ENCODE results near the gene FXR2. TPM values are rescaled to one million over a fixed set of nuclear protein-coding genes. Genes with fewer than 3 reads are reported as not detected.
A peak's percentile ranks its signal among the peaks of the same experiment; 100 is the strongest.

Gene FXR2
- total RNA-seq, 3 donors from 2014 or later = 53.7 to 57.6 (median 54.2) TPM

- H3K4me1 Mint-ChIP-seq (ENCODE audit: low read depth) = peaks cover 11% of the 10 kb centered on the region
- no peak for ATAC-seq
- no peaks in the 10 kb centered on the region for H3K9me3 Mint-ChIP-seq
- H3K36me3 Mint-ChIP-seq (ENCODE audit: insufficient read depth) = peaks cover 34% of the 10 kb centered on the region
- no peak for DNase-seq
- no peak overlapping the region for H3K4me3 Mint-ChIP-seq
- no peaks in the 10 kb centered on the region for H3K27me3 Mint-ChIP-seq (ENCODE audit: low read depth)
Observed at GRCh38 chr17:7588553-7589203, 26.0 kb downstream of the FXR2 start.

DNA sequence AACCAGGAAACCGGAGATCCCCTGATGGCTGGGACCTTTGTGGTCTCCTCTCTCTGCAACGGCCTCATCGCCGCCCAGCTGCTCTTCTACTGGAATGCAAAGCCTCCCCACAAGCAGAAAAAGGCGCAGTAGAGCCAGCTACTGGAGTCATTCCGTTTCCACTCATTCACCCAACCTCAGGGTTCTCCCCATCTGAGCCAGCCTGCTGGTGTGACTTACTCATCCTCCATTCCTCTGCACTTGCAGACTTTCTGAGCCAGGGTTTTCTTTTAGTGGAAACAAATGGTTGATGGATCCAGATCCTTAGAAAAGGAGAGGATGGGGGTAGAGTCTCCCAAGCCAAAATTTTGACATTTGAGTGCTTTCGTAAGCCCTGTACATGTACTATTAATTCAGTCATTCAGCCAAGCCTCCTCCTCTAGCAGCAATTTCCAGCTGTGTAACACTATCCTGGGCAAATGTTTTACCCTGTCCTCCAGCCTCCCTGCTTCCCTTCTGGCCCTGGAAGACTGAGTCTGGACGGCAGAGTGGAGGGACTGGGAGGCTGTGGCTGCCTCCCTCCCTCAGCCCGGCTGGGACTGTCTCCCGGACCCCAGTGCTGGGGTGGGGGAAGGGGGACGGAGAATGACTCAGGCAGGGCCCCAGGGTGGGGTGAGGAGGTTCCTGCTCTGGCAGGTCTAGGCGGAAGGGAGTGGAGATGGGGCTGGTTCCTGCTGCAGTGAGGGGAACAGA is 27.1 kb downstream of the FXR2 start:
- H3K27me3 Mint-ChIP-seq (ENCODE audit: low read depth) = no peaks in the 10 kb centered on the region
- peaks cover 25% of the 10 kb centered on the region for H3K36me3 Mint-ChIP-seq (ENCODE audit: insufficient read depth)
- peaks cover 17% of the 10 kb centered on the region for H3K4me1 Mint-ChIP-seq (ENCODE audit: low read depth)
- ATAC-seq (no peak), DNase-seq (no peak)
- no peaks in the 10 kb centered on the region for H3K9me3 Mint-ChIP-seq
- no peak overlapping the region for H3K4me3 Mint-ChIP-seq

DNA sequence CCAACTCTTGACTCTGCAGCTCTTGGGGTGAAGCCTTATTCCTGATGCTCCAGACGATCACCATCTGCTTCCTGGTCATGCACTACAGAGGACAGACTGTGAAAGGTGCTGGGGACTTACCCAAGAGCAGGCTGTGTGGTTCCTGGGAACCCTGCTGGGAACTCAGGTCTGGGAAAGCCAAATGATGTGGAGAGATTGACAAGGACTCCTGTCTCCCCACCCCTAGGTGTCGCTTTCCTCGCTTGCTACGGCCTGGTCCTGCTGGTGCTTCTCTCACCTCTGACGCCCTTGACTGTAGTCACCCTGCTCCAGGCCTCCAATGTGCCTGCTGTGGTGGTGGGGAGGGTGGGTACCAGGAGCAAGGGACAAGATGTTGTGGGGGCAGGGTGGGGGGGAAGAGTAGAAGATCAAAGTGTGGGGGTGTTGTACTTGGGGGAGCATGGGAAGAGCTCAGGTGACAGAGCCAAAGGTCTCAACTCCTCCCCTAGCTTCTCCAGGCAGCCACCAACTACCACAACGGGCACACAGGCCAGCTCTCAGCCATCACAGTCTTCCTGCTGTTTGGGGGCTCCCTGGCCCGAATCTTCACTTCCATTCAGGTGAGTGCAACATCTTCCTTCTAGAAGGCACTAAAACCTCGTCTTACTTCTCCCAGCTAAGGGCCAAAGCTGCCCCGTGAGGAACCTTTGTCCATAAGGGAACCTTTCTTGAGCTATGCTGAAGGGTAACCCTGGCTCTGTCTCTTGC is 27.9 kb downstream of the FXR2 start:
- Mint-ChIP-seq H3K27me3 (ENCODE audit: low read depth) (no peaks in the 10 kb centered on the region), H3K4me1 (ENCODE audit: low read depth) (peaks cover 23% of the 10 kb centered on the region), H3K36me3 (ENCODE audit: insufficient read depth) (peaks cover 23% of the 10 kb centered on the region), H3K4me3 (no peak overlapping the region), H3K9me3 (no peaks in the 10 kb centered on the region)
- ATAC-seq (no peak), DNase-seq (no peak)

- H3K36me3 Mint-ChIP-seq (ENCODE audit: insufficient read depth) = peaks cover 27% of the 10 kb centered on the region
- peak; percentile 69 to 71 for ATAC-seq
Observed at GRCh38 chr17:7583253-7584109, 31.2 kb downstream of the FXR2 start, which contains the start of gene MPDU1. TSS of gene MPDU1 (plus strand) at chr17:7583852. CDS start at chr17:7583863, 11 bp downstream.

DNA sequence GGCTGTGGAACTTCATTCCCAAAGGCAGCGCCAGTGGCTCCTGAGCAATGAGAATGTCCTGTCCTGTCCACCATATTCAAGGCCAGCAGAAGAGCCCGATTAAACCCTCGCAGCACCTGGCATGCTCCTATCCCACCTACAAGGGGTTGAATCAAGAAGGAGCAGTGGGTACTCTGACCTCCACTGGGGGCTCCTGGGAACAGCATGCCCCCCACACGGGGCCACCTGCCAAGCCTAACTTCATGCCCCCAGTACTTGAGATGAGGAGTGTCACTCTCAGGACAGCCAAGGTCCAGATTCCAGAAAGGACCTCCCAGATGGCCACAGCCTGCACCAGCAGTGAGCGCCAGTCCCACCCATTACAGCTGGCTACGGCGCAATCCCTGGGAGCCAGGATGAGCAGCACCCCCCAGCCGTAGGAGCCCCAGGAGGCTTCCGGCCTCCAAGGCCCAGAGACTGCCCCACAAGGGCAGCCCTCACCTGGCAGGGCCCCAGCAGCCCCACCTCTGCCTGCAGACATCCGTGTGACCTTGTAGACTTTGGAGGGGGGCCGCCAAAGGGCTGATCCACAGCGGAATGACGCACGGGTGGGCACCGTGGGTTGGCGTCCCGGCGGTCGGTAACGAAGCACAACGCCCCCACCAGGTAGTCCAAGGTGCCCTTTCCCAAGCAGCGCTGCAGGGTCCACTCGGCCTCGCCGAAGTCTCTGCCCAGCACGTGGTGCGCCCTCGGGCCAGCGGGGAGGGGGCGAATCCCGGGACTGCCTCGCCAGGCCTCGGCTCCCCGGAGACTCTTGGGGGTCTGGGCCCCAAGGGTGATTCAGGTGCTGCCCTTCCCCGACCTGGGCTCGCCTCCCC is 32.1 kb downstream of the FXR2 start:
- Mint-ChIP-seq H3K9me3 (no peaks in the 10 kb centered on the region), H3K27me3 (ENCODE audit: low read depth) (no peaks in the 10 kb centered on the region), H3K36me3 (ENCODE audit: insufficient read depth) (peaks cover 28% of the 10 kb centered on the region), H3K4me3 (peak overlapping the region; percentile 95), H3K4me1 (ENCODE audit: low read depth) (peaks cover 60% of the 10 kb centered on the region)
- ATAC-seq (no peak), DNase-seq (no peak)

More at GRCh38 chr17:7583253-7584109, 31.2 kb downstream of the FXR2 start, which contains the start of gene MPDU1:
- peak; percentile 93 for DNase-seq
- peaks cover 51% of the 10 kb centered on the region for H3K4me1 Mint-ChIP-seq (ENCODE audit: low read depth)
- peak within 1 kb of the TSS; percentile 95 for H3K4me3 Mint-ChIP-seq
- no peaks in the 10 kb centered on the region for H3K9me3 Mint-ChIP-seq
- no peaks in the 10 kb centered on the region for H3K27me3 Mint-ChIP-seq (ENCODE audit: low read depth)

DNA sequence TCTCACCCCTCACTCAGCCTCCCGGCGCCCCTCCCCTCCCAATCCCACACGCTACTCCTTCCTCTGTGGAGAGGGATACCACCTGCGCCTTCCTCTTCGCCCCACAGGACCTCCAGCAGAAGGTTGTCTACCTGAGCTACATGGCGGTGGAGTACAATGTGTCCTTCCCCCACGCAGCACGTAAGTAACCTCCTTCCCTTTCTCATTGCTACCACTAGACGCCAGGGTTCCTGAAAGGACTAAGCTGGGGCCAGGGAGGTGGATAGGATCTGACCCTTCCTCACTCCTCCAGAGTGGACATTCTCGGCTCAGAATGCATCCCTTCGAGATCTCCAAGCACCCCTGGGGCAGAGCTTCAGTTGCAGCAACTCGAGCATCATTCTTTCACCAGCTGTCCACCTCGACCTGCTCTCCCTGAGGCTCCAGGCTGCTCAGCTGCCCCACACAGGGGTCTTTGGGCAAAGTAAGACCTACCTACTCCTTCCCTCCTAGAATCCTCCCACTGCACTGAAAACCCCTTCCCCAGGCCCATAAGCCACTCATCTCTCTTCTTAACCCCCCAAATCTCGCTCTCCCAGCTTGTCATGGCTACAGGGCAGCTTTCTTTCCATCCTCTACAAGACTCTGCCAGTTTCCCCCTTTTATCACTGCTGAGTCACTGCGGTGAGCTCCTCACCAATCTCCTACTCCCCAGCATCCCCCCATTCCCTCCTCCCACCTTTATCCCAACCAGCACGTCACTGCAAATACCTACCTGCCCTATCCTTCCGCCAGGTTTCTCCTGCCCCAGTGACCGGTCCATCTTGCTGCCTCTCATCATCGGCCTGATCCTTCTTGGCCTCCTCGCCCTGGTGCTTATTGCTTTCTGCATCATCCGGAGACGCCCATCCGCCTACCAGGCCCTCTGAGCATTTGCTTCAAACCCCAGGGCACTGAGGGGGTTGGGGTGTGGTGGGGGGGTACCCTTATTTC is 33.8 kb downstream of the FXR2 start:
- ATAC-seq = no peak
- Mint-ChIP-seq H3K4me3 (peak overlapping the region; percentile 6), H3K9me3 (no peaks in the 10 kb centered on the region), H3K36me3 (ENCODE audit: insufficient read depth) (peaks cover 40% of the 10 kb centered on the region), H3K4me1 (ENCODE audit: low read depth) (peaks cover 77% of the 10 kb centered on the region), H3K27me3 (ENCODE audit: low read depth) (no peaks in the 10 kb centered on the region)
- DNase-seq = no peak

- peak; percentile 26 for DNase-seq
Observed at GRCh38 chr17:7579834-7580603, 34.7 kb downstream of the FXR2 start.

GRCh38 chr17:7579001-7579833 is 35.5 kb downstream of the FXR2 start, which contains the start of gene CD68:
TSS of gene CD68 (plus strand) at chr17:7579638. CDS start at chr17:7579678, 40 bp downstream.
- ATAC-seq = peak; percentile 58 to 62
- Mint-ChIP-seq H3K36me3 (ENCODE audit: insufficient read depth) (peaks cover 53% of the 10 kb centered on the region), H3K27me3 (ENCODE audit: low read depth) (no peaks in the 10 kb centered on the region), H3K4me3 (peak within 1 kb of the TSS; percentile 58), H3K9me3 (no peaks in the 10 kb centered on the region), H3K4me1 (ENCODE audit: low read depth) (peaks cover 83% of the 10 kb centered on the region)
- peak; percentile 63 for DNase-seq

More at GRCh38 chr17:7579834-7580603, 34.7 kb downstream of the FXR2 start:
- H3K36me3 Mint-ChIP-seq (ENCODE audit: insufficient read depth) = peaks cover 46% of the 10 kb centered on the region
- peak overlapping the region; percentile 58 for H3K4me3 Mint-ChIP-seq
- H3K9me3 Mint-ChIP-seq = no peaks in the 10 kb centered on the region
- H3K27me3 Mint-ChIP-seq (ENCODE audit: low read depth) = no peaks in the 10 kb centered on the region
- no peak for ATAC-seq
- peaks cover 82% of the 10 kb centered on the region for H3K4me1 Mint-ChIP-seq (ENCODE audit: low read depth)

DNA sequence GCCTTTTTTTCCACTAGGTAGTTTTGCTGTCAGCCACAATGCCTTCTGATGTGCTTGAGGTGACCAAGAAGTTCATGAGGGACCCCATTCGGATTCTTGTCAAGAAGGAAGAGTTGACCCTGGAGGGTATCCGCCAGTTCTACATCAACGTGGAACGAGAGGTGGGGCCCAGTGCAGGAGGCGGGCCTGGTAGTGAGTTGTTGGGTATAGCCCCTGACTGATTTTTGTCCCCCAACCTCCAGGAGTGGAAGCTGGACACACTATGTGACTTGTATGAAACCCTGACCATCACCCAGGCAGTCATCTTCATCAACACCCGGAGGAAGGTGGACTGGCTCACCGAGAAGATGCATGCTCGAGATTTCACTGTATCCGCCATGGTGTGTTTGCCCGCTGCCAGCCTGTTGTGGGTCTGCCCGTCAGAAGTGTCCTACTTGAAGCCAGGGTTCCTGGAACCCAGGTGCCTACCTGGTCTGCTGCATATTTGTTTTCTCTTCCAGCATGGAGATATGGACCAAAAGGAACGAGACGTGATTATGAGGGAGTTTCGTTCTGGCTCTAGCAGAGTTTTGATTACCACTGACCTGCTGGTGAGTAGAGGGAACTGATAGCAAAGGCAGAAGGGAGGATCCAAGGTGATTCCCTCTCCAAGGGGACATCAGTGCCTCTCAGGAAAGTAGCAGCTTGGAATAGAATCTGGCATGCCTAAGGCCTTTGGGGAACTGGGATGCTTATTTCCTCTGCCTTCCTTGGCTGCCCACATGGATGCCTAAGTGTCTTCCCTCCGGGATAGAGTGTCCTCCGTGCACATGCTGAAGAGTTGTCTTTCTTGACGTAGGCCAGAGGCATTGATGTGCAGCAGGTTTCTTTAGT is 37.1 kb downstream of the FXR2 start:
- no peak for DNase-seq
- peaks cover 79% of the 10 kb centered on the region for H3K4me1 Mint-ChIP-seq (ENCODE audit: low read depth)
- peak overlapping the region; percentile 91 for H3K4me3 Mint-ChIP-seq
- peaks cover 62% of the 10 kb centered on the region for H3K36me3 Mint-ChIP-seq (ENCODE audit: insufficient read depth)
- no peaks in the 10 kb centered on the region for H3K27me3 Mint-ChIP-seq (ENCODE audit: low read depth)
- no peak for ATAC-seq
- no peaks in the 10 kb centered on the region for H3K9me3 Mint-ChIP-seq

DNA sequence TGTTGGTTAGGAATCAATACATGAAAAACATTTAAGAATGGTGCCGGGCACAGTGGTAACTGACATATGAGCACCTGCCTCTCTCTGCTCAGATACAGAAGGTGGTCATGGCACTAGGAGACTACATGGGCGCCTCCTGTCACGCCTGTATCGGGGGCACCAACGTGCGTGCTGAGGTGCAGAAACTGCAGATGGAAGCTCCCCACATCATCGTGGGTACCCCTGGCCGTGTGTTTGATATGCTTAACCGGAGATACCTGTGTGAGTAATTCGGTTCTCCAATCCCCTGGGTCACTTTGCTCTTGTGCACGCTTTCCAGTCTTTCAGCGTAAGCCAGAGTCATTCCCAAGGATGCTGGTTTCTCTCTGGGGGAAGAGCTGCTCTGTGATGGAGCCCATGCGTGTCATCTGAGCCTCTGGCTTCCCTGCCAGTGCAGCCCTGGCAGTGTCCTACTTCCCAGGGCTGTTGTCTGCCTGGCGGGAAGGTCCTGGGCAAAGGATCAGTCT is 38.2 kb downstream of the FXR2 start:
- no peak for ATAC-seq
- H3K4me1 Mint-ChIP-seq (ENCODE audit: low read depth) = peaks cover 77% of the 10 kb centered on the region

More for the DNA sequence above, 38.2 kb downstream of the FXR2 start:
- Mint-ChIP-seq H3K4me3 (peak overlapping the region; percentile 91), H3K9me3 (no peaks in the 10 kb centered on the region), H3K27me3 (ENCODE audit: low read depth) (no peaks in the 10 kb centered on the region), H3K36me3 (ENCODE audit: insufficient read depth) (peaks cover 67% of the 10 kb centered on the region)
- DNase-seq = no peak
